ENCODE measurements around the gene LPCAT3.

LPCAT3 gene

GRCh38 chr12:6962285-6963015, 55.8 kb downstream of the LPCAT3 start:
- no peak for DNase-seq

- DNase-seq: peak; percentile 73
These were observed 56.5 kb downstream of the LPCAT3 start for GRCh38 chr12:6961695-6962284.

- peak; percentile 95 for DNase-seq
These were observed 57.0 kb downstream of the LPCAT3 start for GRCh38 chr12:6961278-6961694.

- peak; percentile 54 for DNase-seq
These were observed 57.5 kb downstream of the LPCAT3 start for GRCh38 chr12:6960593-6961277.

GRCh38 chr12:6959805-6960592, 58.3 kb downstream of the LPCAT3 start:
- DNase-seq: no peak

GRCh38 chr12:6959058-6959804, 59.0 kb downstream of the LPCAT3 start:
- peak; percentile 73 for DNase-seq

- DNase-seq: no peak
These were observed 59.6 kb downstream of the LPCAT3 start for GRCh38 chr12:6958609-6959057.

GRCh38 chr12:6957741-6958608, 60.3 kb downstream of the LPCAT3 start:
- DNase-seq: no peak

GRCh38 chr12:6957151-6957701, 61.0 kb downstream of the LPCAT3 start:
- peak; percentile 49 for DNase-seq

GRCh38 chr12:6956021-6956727, 62.1 kb downstream of the LPCAT3 start:
- DNase-seq: peak; percentile 62

- no peak for DNase-seq
These were observed 62.9 kb downstream of the LPCAT3 start for GRCh38 chr12:6955108-6956020.

- peak; percentile 51 for DNase-seq
These were observed 63.8 kb downstream of the LPCAT3 start for GRCh38 chr12:6954316-6955107.

GRCh38 chr12:6953442-6954315, 64.6 kb downstream of the LPCAT3 start:
- DNase-seq: peak; percentile 91

- peak; percentile 55 for DNase-seq
These were observed 65.3 kb downstream of the LPCAT3 start for GRCh38 chr12:6952863-6953441.

GRCh38 chr12:6952121-6952862, 66.0 kb downstream of the LPCAT3 start:
- DNase-seq: peak; percentile 54

GRCh38 chr12:6951551-6952120, 66.6 kb downstream of the LPCAT3 start:
- peak; percentile 48 for DNase-seq
